Loucy (cell line): ENCODE results near the gene FBXW12.

Experiments
- H2AFZ ChIP-seq: fragments of 200-600 bp; sonication (generic); 2 replicates; pipeline ENCODE4 v1.6.0; 2016; ENCODE audit warnings: antibody characterized with exemption, mild to moderate bottlenecking, low read length, moderate library complexity
- H3F3A ChIP-seq: fragments of 200-600 bp; 2 replicates; pipeline ENCODE4 v1.6.0; 2016; ENCODE audit warnings: antibody characterized with exemption, low read depth, mild to moderate bottlenecking
- H3K27me3 ChIP-seq: fragments of 200-600 bp; sonication (generic); 2 replicates; pipeline ENCODE4 v1.6.1; 2014; ENCODE audit warnings: low read length, mild to moderate bottlenecking; ENCODE audit not compliant: insufficient read depth, poor library complexity, severe bottlenecking
- H3K36me3 ChIP-seq: fragments of 200-600 bp; sonication (generic); 2 replicates; pipeline ENCODE4 v1.6.1; 2016; ENCODE audit warnings: low read length; ENCODE audit not compliant: insufficient read depth
- H3K4me1 ChIP-seq: fragments of 200-600 bp; sonication (generic); 2 replicates; pipeline ENCODE4 v1.5.1; 2014; ENCODE audit warnings: low read length, mild to moderate bottlenecking; ENCODE audit not compliant: insufficient read depth, poor library complexity, severe bottlenecking
- H3K4me2 ChIP-seq: fragments of 200-600 bp; sonication (generic); 2 replicates; pipeline ENCODE4 v1.6.0; 2014; ENCODE audit warnings: antibody characterized with exemption, low read length, low read depth, mild to moderate bottlenecking; ENCODE audit not compliant: poor library complexity, severe bottlenecking
- H3K4me3 ChIP-seq: fragments of 200-600 bp; sonication (generic); 2 replicates; pipeline ENCODE4 v1.5.1; 2014; ENCODE audit warnings: low read length, mild to moderate bottlenecking, mixed read lengths; ENCODE audit not compliant: poor library complexity, severe bottlenecking
- H3K79me2 ChIP-seq: fragments of 200-600 bp; sonication (generic); 2 replicates; pipeline ENCODE4 v1.6.1; 2014; ENCODE audit warnings: low read length; ENCODE audit not compliant: insufficient read depth
- H3K9ac ChIP-seq: fragments of 200-600 bp; sonication (generic); 2 replicates; pipeline ENCODE4 v1.6.0; 2014; ENCODE audit warnings: mild to moderate bottlenecking, low read depth, low read length, moderate library complexity; ENCODE audit not compliant: poor library complexity, severe bottlenecking
- H3K9me2 ChIP-seq: fragments of 200-600 bp; sonication (generic); replicated peaks from 2 replicates; pipeline ENCODE4 v1.6.1; 2016; ENCODE audit warnings: low read depth, low read length, mixed read lengths
- H3K9me3 ChIP-seq: fragments of 200-600 bp; sonication (generic); 2 replicates; pipeline ENCODE4 v1.6.1; 2014; ENCODE audit warnings: mild to moderate bottlenecking, antibody characterized with exemption, low read length, low read depth; ENCODE audit not compliant: insufficient read depth
- H4K20me1 ChIP-seq: fragments of 200-600 bp; sonication (generic); 2 replicates; pipeline ENCODE4 v1.6.0; 2014; ENCODE audit warnings: antibody characterized with exemption, low read length, mild to moderate bottlenecking; ENCODE audit not compliant: insufficient read depth, poor library complexity, severe bottlenecking
- EZH2phosphoT487 ChIP-seq: fragments of 200-600 bp; IDR thresholded peaks from 2 replicates; pipeline ENCODE4 v1.6.1; 2018; ENCODE audit warnings: antibody characterized with exemption, mild to moderate bottlenecking, moderate library complexity, borderline replicate concordance
- TF ChIP-seq, protein P1 (sequence below): fragments of 200-600 bp; sonication (generic); conservative IDR thresholded peaks from 2 replicates; pipeline ENCODE4 v1.5.1; 2014; ENCODE audit warnings: mild to moderate bottlenecking, antibody characterized with exemption, low read length

The FBXW12 gene

DNA sequence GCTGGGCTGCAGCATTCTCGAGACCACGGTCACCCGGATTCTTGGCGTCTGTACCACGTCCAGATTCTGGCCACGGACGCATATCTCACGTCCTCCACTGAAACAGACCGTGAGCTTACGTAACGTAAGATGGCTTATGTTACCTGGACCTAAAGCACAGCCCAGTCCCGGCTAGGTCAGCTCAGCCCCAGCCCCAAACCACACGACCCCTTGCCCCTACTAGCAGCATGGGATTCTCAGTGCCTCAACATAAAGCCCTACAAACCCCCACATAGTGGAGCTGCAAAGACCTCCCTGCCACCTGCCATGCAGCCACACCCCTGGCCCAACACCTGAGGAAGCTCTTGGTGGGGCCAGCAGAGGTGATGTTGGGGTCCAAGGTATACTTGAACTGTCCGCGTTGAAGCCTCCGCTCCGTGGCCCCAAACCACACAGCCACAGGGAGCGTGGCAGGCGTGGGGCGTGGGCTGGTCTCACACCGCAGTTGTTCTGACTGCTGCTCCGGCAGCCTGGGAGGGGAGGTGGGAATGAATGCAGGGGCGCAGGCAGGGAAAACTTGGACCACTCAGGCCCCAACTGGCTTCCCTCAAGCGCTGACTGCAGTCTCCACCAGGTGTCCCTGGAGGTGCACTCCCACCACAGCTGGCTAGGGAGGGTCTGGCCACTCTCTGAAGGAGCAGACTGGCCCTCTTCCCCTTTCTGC is 43.4 kb downstream of the FBXW12 start:
- no peaks in the 10 kb centered on the region for H3K27me3 ChIP-seq
- no peak overlapping the region for H3K4me3 ChIP-seq
- no peak overlapping the region for H2AFZ ChIP-seq
- H3K9me3 ChIP-seq: no peaks in the 10 kb centered on the region
- no peak overlapping the region for H3K9ac ChIP-seq
- no peak for TF ChIP-seq EZH2phosphoT487
- TF ChIP-seq, protein P1, sequence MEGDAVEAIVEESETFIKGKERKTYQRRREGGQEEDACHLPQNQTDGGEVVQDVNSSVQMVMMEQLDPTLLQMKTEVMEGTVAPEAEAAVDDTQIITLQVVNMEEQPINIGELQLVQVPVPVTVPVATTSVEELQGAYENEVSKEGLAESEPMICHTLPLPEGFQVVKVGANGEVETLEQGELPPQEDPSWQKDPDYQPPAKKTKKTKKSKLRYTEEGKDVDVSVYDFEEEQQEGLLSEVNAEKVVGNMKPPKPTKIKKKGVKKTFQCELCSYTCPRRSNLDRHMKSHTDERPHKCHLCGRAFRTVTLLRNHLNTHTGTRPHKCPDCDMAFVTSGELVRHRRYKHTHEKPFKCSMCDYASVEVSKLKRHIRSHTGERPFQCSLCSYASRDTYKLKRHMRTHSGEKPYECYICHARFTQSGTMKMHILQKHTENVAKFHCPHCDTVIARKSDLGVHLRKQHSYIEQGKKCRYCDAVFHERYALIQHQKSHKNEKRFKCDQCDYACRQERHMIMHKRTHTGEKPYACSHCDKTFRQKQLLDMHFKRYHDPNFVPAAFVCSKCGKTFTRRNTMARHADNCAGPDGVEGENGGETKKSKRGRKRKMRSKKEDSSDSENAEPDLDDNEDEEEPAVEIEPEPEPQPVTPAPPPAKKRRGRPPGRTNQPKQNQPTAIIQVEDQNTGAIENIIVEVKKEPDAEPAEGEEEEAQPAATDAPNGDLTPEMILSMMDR: no peak
- no peak overlapping the region for H3K4me2 ChIP-seq
- H3K79me2 ChIP-seq: no peaks in the 10 kb centered on the region
- peaks cover 73% of the 10 kb centered on the region; the same call in 1 of the 2 replicates for H3K36me3 ChIP-seq
- no peaks in the 10 kb centered on the region for H3K4me1 ChIP-seq
- no peaks in the 10 kb centered on the region for H4K20me1 ChIP-seq
- no peaks in the 10 kb centered on the region for H3F3A ChIP-seq
- no peaks in the 10 kb centered on the region for H3K9me2 ChIP-seq

GRCh38 chr3:48416091-48416505 is 44.1 kb downstream of the FBXW12 start:
- no peak for TF ChIP-seq EZH2phosphoT487
- TF ChIP-seq, protein P1: no peak
- H3K9me2 ChIP-seq: no peaks in the 10 kb centered on the region
- peaks cover 66% of the 10 kb centered on the region; the same call in 1 of the 2 replicates for H3K36me3 ChIP-seq
- H3K4me1 ChIP-seq: no peaks in the 10 kb centered on the region
- H2AFZ ChIP-seq: no peak overlapping the region
- H3K27me3 ChIP-seq: no peaks in the 10 kb centered on the region
- H3F3A ChIP-seq: no peaks in the 10 kb centered on the region
- no peak overlapping the region for H3K9ac ChIP-seq
- H3K4me3 ChIP-seq: no peak overlapping the region
- H3K79me2 ChIP-seq: 0 out of 2 replicates have a peak, but pooled peaks cover 2% of the 10 kb centered on the region
- no peak overlapping the region for H3K4me2 ChIP-seq
- no peaks in the 10 kb centered on the region for H3K9me3 ChIP-seq
- no peaks in the 10 kb centered on the region for H4K20me1 ChIP-seq

DNA sequence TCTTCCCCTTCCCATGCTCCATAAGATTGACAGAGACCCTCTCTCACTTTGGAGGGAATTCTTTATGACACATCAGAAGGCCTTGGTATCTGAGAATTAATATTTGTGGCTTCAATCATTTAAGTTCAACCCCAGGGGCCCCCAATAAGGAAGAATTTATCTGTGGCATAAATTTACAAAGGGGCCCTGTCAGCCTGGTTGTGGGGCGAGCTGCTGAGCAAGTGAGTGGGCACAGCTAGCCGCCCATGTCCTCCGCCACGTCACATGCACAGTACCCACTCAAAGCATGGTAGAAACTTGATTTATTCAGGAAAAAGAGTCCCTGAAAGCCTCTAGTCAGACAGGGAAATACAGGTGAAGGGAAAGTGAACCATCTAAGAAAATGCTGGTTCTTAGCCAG is 44.5 kb downstream of the FBXW12 start:
- no peaks in the 10 kb centered on the region for H3K9me2 ChIP-seq
- 0 out of 2 replicates have a peak, but pooled peaks cover 6% of the 10 kb centered on the region for H3K79me2 ChIP-seq
- H3K4me2 ChIP-seq: no peak overlapping the region
- no peak overlapping the region for H3K4me3 ChIP-seq
- H3K27me3 ChIP-seq: no peaks in the 10 kb centered on the region
- H4K20me1 ChIP-seq: no peaks in the 10 kb centered on the region
- peaks cover 65% of the 10 kb centered on the region; the same call in 1 of the 2 replicates for H3K36me3 ChIP-seq
- no peaks in the 10 kb centered on the region for H3K9me3 ChIP-seq
- H3F3A ChIP-seq: no peaks in the 10 kb centered on the region
- no peak overlapping the region for H2AFZ ChIP-seq
- no peak overlapping the region for H3K9ac ChIP-seq
- no peaks in the 10 kb centered on the region for H3K4me1 ChIP-seq
- TF ChIP-seq, protein P1: no peak
- TF ChIP-seq EZH2phosphoT487: no peak
